Naive B cell (primary cell): Measurements from ENCODE around the gene ELOF1. TPM values are rescaled to one million over a fixed set of nuclear protein-coding genes. Genes with fewer than 3 reads are reported as not detected.
"Not testable (repeated sequence)": the region's sequence is repeated elsewhere in the genome, so short reads cannot be mapped to it uniquely, and the experiment has no call there.

Experiments
- ATAC-seq, 2 donors: fragments of 150-1000 bp; cut with Tn5 transposase; 2 replicates each; pipeline ENCODE4 v1.10.0; 2021; ENCODE audit warnings: low read depth in 2 of 2, mild to moderate bottlenecking in 2 of 2, moderate library complexity in 2 of 2
- DNase-seq: peaks from one replicate; pipeline ENCODE4 v3.0.0; 2022
- H3K27ac Mint-ChIP-seq, 6 donors: one replicate each; pipeline ENCODE4 v1.8.0; 2020 to 2022; ENCODE audit warnings: mild to moderate bottlenecking in 6 of 6, mixed read lengths in 6 of 6, moderate library complexity in 5 of 6, inconsistent platforms in 2 of 6
- H3K27me3 Mint-ChIP-seq, 3 donors: one replicate each; pipeline ENCODE4 v1.8.0; 2021 to 2022; ENCODE audit warnings: mixed read lengths in 3 of 3, mild to moderate bottlenecking in 1 of 3
- H3K36me3 Mint-ChIP-seq, 2 donors: one replicate each; pipeline ENCODE4 v1.8.0; 2020 to 2022; ENCODE audit warnings: mixed read lengths in 2 of 2, inconsistent platforms in 1 of 2, mild to moderate bottlenecking in 1 of 2
- H3K4me1 Mint-ChIP-seq, 3 donors: one replicate each; pipeline ENCODE4 v1.8.0; 2020 to 2022; ENCODE audit warnings: mixed read lengths in 3 of 3, inconsistent platforms in 1 of 3, mild to moderate bottlenecking in 1 of 3, moderate library complexity in 1 of 3
- H3K4me3 Mint-ChIP-seq, 8 donors: one replicate each; pipeline ENCODE4 v1.8.0; 2020 to 2022; ENCODE audit warnings: mild to moderate bottlenecking in 8 of 8, mixed read lengths in 8 of 8, moderate library complexity in 8 of 8, inconsistent platforms in 2 of 8
- H3K9me3 Mint-ChIP-seq, 7 donors: one replicate each; pipeline ENCODE4 v1.8.0; 2020 to 2022; ENCODE audit warnings: mixed read lengths in 7 of 7, mild to moderate bottlenecking in 5 of 7, inconsistent platforms in 2 of 7, moderate library complexity in 1 of 7
- polyA plus RNA-seq, 6 donors: library from polyadenylated mRNA; unstranded; fragments of 300-500 nt; fragmentation: Illumina TruSeq; gene quantifications; one replicate each; pipeline ENCODE4 v1.2.3, GENCODE V29; 2021; ENCODE audit warnings: low read depth in 6 of 6

The ELOF1 gene
- polyA plus RNA-seq, result 100 to 1,000 TPM in 3 of 6 donors, 10 to 100 TPM in 3; 85.9 to 118 (median 99.2) TPM

- peak; percentile 93 for DNase-seq
- H3K9me3 Mint-ChIP-seq, result no peaks in the 10 kb centered on the region
- peak within 1 kb of the TSS; percentile 91 to 99 (median 98) for H3K27ac Mint-ChIP-seq
- peak within 1 kb of the TSS; percentile 90 to 100 (median 99) for H3K4me3 Mint-ChIP-seq
- H3K36me3 Mint-ChIP-seq, result no peaks in the 10 kb centered on the region
- no peaks in the 10 kb centered on the region for H3K27me3 Mint-ChIP-seq
- peaks cover 49 to 74% (median 58%) of the 10 kb centered on the region in 3 donors for H3K4me1 Mint-ChIP-seq
- ATAC-seq, result peak; percentile 83 to 86
Measured at GRCh38 chr19:11558881-11559828, at the start of gene ELOF1. TSS of gene ELOF1 (minus strand) at chr19:11559230. CDS start at chr19:11554347, 4,883 bp downstream.

- Mint-ChIP-seq H3K27ac (no peak overlapping the region), H3K27me3 (no peaks in the 10 kb centered on the region), H3K4me3 (peak overlapping the region in 1 of 8 donors; percentile 40), H3K4me1 (peaks cover 14 to 24% (median 16%) of the 10 kb centered on the region in 3 donors), H3K36me3 (peaks cover 28 to 39% of the 10 kb centered on the region in 2 donors), H3K9me3 (peaks cover 0 to 31% (median 20%) of the 10 kb centered on the region in 7 donors)
- DNase-seq (no peak), ATAC-seq (no peak)
Measured at GRCh38 chr19:11606484-11606883, 47.5 kb upstream of the ELOF1 start.

GRCh38 chr19:11599704-11600103, 40.7 kb upstream of the ELOF1 start:
- H3K27ac Mint-ChIP-seq, result peak overlapping the region in 5 of 6 donors; percentile 32 to 81 (median 41)
- H3K36me3 Mint-ChIP-seq, result peaks cover 9 to 17% of the 10 kb centered on the region in 2 donors

GRCh38 chr19:11598746-11599145, 39.7 kb upstream of the ELOF1 start:
- no peaks in the 10 kb centered on the region for H3K27me3 Mint-ChIP-seq
- H3K27ac Mint-ChIP-seq, result peak overlapping the region; percentile 42 to 94 (median 70)
- H3K9me3 Mint-ChIP-seq, result no peaks in the 10 kb centered on the region
- peaks cover 0 to 12% of the 10 kb centered on the region in 2 donors for H3K36me3 Mint-ChIP-seq
- peaks cover 31 to 57% (median 36%) of the 10 kb centered on the region in 3 donors for H3K4me1 Mint-ChIP-seq
- ATAC-seq (no peak), DNase-seq (no peak)
- peak overlapping the region in 7 of 8 donors; percentile 50 to 95 (median 89) for H3K4me3 Mint-ChIP-seq

More at GRCh38 chr19:11599704-11600103, 40.7 kb upstream of the ELOF1 start:
- H3K27me3 Mint-ChIP-seq, DNase-seq, H3K9me3 Mint-ChIP-seq, ATAC-seq: not testable (repeated sequence)
- H3K4me3 Mint-ChIP-seq, result peak overlapping the region in 4 of 8 donors; percentile 49 to 89 (median 72)
- peaks cover 33 to 57% (median 36%) of the 10 kb centered on the region in 3 donors for H3K4me1 Mint-ChIP-seq

GRCh38 chr19:11598103-11598483, 39.1 kb upstream of the ELOF1 start:
- no peak for ATAC-seq
- H3K4me3 Mint-ChIP-seq, result peak overlapping the region; percentile 88 to 95 (median 92)

GRCh38 chr19:11597202-11598102, 38.4 kb upstream of the ELOF1 start, which contains the start of gene ZNF627:
TSS of gene ZNF627 (plus strand) at chr19:11597483. CDS start at chr19:11597628, 145 bp downstream.
- Mint-ChIP-seq H3K4me3 (peak within 1 kb of the TSS; percentile 88 to 95 (median 92)), H3K9me3 (no peaks in the 10 kb centered on the region)

More at GRCh38 chr19:11598103-11598483, 39.1 kb upstream of the ELOF1 start:
- no peaks in the 10 kb centered on the region for H3K9me3 Mint-ChIP-seq
- H3K36me3 Mint-ChIP-seq, result peaks cover 0 to 12% of the 10 kb centered on the region in 2 donors
- H3K4me1 Mint-ChIP-seq, result peaks cover 30 to 57% (median 34%) of the 10 kb centered on the region in 3 donors
- H3K27me3 Mint-ChIP-seq, result no peaks in the 10 kb centered on the region
- DNase-seq, result no peak
- peak overlapping the region; percentile 81 to 96 (median 94) for H3K27ac Mint-ChIP-seq

GRCh38 chr19:11596156-11596555, 37.1 kb upstream of the ELOF1 start:
- H3K27me3 Mint-ChIP-seq, result no peaks in the 10 kb centered on the region
- H3K27ac Mint-ChIP-seq, result peak overlapping the region in 4 of 6 donors; percentile 30 to 94 (median 82)
- H3K4me1 Mint-ChIP-seq, result peaks cover 17 to 45% (median 21%) of the 10 kb centered on the region in 3 donors
- DNase-seq, result no peak
- no peak for ATAC-seq
- H3K9me3 Mint-ChIP-seq, result no peaks in the 10 kb centered on the region
- peak overlapping the region; percentile 34 to 94 (median 86) for H3K4me3 Mint-ChIP-seq
- H3K36me3 Mint-ChIP-seq, result no peaks in the 10 kb centered on the region

More at GRCh38 chr19:11597202-11598102, 38.4 kb upstream of the ELOF1 start, which contains the start of gene ZNF627:
- ATAC-seq (peak; percentile 97 to 98), DNase-seq (peak; percentile 98)
- peak within 1 kb of the TSS; percentile 94 to 96 (median 95) for H3K27ac Mint-ChIP-seq
- peaks cover 24 to 52% (median 28%) of the 10 kb centered on the region in 3 donors for H3K4me1 Mint-ChIP-seq
- peaks cover 0 to 6% of the 10 kb centered on the region in 2 donors for H3K36me3 Mint-ChIP-seq
- H3K27me3 Mint-ChIP-seq, result no peaks in the 10 kb centered on the region

GRCh38 chr19:11594084-11594483, 35.1 kb upstream of the ELOF1 start:
- no peaks in the 10 kb centered on the region for H3K9me3 Mint-ChIP-seq
- no peak overlapping the region for H3K4me3 Mint-ChIP-seq

GRCh38 chr19:11587975-11588631, 29.1 kb upstream of the ELOF1 start:
- ATAC-seq (no peak), DNase-seq (no peak)
- no peaks in the 10 kb centered on the region for H3K36me3 Mint-ChIP-seq
- no peaks in the 10 kb centered on the region for H3K27me3 Mint-ChIP-seq
- no peaks in the 10 kb centered on the region for H3K9me3 Mint-ChIP-seq
- H3K4me3 Mint-ChIP-seq, result peak overlapping the region in 1 of 8 donors; percentile 63
- H3K27ac Mint-ChIP-seq, result peak overlapping the region in 4 of 6 donors; percentile 52 to 93 (median 82)
- peaks cover 19 to 42% (median 37%) of the 10 kb centered on the region in 3 donors for H3K4me1 Mint-ChIP-seq

More at GRCh38 chr19:11594084-11594483, 35.1 kb upstream of the ELOF1 start:
- H3K4me1 Mint-ChIP-seq, result peaks cover 11 to 25% (median 19%) of the 10 kb centered on the region in 3 donors
- H3K27me3 Mint-ChIP-seq, result no peaks in the 10 kb centered on the region
- H3K27ac Mint-ChIP-seq, result peak overlapping the region in 2 of 6 donors; percentile 57 to 78
- H3K36me3 Mint-ChIP-seq, result no peaks in the 10 kb centered on the region
- DNase-seq, result no peak
- no peak for ATAC-seq

- peak; percentile 29 to 42 for ATAC-seq
- peak; percentile 76 for DNase-seq
- Mint-ChIP-seq H3K27me3 (no peaks in the 10 kb centered on the region), H3K27ac (peak overlapping the region; percentile 52 to 93 (median 75)), H3K4me1 (peaks cover 19 to 47% (median 43%) of the 10 kb centered on the region in 3 donors), H3K9me3 (no peaks in the 10 kb centered on the region), H3K4me3 (peak overlapping the region in 1 of 8 donors; percentile 63), H3K36me3 (no peaks in the 10 kb centered on the region)
Measured at GRCh38 chr19:11587302-11587974, 28.4 kb upstream of the ELOF1 start.

GRCh38 chr19:11586331-11586730, 27.3 kb upstream of the ELOF1 start:
- peak overlapping the region in 1 of 6 donors; percentile 72 for H3K27ac Mint-ChIP-seq
- H3K27me3 Mint-ChIP-seq, result no peaks in the 10 kb centered on the region
- H3K36me3 Mint-ChIP-seq, result no peaks in the 10 kb centered on the region
- H3K4me1 Mint-ChIP-seq, result peaks cover 24 to 58% (median 54%) of the 10 kb centered on the region in 3 donors
- ATAC-seq (no peak), DNase-seq (no peak)
- no peaks in the 10 kb centered on the region for H3K9me3 Mint-ChIP-seq
- no peak overlapping the region for H3K4me3 Mint-ChIP-seq
